GM06990 (cell line): ENCODE results near the gene OR6F1.
"Not testable (repeated sequence)": the region's sequence is repeated elsewhere in the genome, so short reads cannot be mapped to it uniquely, and the experiment has no call there.

Source experiments
- DNase-seq: peaks from one replicate; pipeline ENCODE4 v3.0.0-alpha.2; 2011; ENCODE audit not compliant: insufficient read length; ENCODE audit errors: extremely low read depth
- H3K27me3 ChIP-seq: replicated peaks from 2 replicates; pipeline ENCODE4 v1.6.0; 2011; ENCODE audit warnings: low read length; ENCODE audit not compliant: control insufficient read depth, insufficient read depth
- H3K36me3 ChIP-seq: 2 replicates; pipeline ENCODE4 v1.5.1; 2011; ENCODE audit warnings: low read length; ENCODE audit not compliant: control insufficient read depth, insufficient read depth
- H3K4me3 ChIP-seq: replicated peaks from 2 replicates; pipeline ENCODE4 v1.5.1; 2011; ENCODE audit warnings: low read depth, mild to moderate bottlenecking, control low read depth, low read length
- CTCF ChIP-seq: IDR thresholded peaks from 2 replicates; pipeline ENCODE4 v1.5.1; 2011; ENCODE audit warnings: low read length, control low read depth, mild to moderate bottlenecking, inconsistent platforms; ENCODE audit not compliant: insufficient read depth, poor library complexity, severe bottlenecking

Gene OR6F1

DNA sequence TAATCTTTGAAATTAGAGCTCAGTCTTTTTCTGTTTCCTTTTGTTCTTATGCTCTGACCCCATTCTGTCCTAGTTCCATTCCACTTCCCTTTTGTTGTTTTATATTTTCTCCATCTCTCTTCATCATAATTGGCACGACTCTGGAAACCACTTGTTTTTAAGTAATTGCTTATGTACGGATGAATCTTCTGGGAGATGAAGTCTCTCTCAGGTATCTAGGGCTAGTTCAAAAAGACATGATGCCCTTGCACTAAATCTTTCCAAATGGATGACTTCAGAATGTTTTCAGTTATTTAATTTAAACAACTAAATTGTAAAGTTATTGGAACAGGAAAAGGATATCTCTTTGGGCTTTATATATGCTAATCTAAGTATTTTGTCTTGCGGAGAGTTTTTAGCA lies at the start of gene OR6F1:
OR6F1 (minus strand) TSS at position 101 of the 400 bp plus-strand sequence. CDS start 3,891 bp downstream, outside the sequence.
- no peak for TF ChIP-seq CTCF
- no peaks in the 10 kb centered on the region for H3K27me3 ChIP-seq
- H3K4me3 ChIP-seq = no peak within 1 kb of the TSS
- DNase-seq = no peak
- H3K36me3 ChIP-seq = no peaks in the 10 kb centered on the region

- TF ChIP-seq CTCF = no peak
- Histone ChIP-seq H3K27me3 (no peaks in the 10 kb centered on the region), H3K36me3 (no peaks in the 10 kb centered on the region), H3K4me3 (no peak within 1 kb of the TSS)
- no peak for DNase-seq
Measured at GRCh38 chr1:247760456-247760855, 44.0 kb upstream of the OR6F1 start, which contains the start of gene OR1C1. OR1C1 (minus strand) TSS chr1:247760556; CDS start chr1:247758406, 2,150 bp downstream.

GRCh38 chr1:247754311-247754710 lies 37.9 kb upstream of the OR6F1 start:
- not testable (repeated sequence) for DNase-seq, H3K36me3 ChIP-seq, H3K4me3 ChIP-seq, H3K27me3 ChIP-seq

DNA sequence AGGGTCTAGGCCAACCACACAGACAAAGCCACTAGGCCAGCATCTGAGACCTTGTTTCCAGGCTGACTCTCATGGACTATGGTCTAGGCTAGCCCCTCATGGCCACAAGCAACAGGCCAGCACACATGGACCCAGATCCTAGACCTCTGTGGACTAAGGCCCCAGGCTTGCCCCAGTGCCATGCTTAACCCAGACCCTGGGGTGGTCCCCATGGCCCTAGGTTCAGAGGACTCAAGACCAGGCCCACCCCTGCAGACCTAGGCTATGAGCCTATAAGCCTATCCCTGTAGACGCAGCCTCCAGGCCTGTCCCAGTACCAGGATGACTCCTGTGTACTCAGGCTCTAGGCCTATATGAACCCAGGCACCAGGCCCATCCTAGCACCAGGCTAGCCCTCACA lies 33.4 kb upstream of the OR6F1 start:
- no peak for TF ChIP-seq CTCF
- no peak overlapping the region for H3K4me3 ChIP-seq
- no peaks in the 10 kb centered on the region for H3K27me3 ChIP-seq
- no peak for DNase-seq
- no peaks in the 10 kb centered on the region for H3K36me3 ChIP-seq

DNA sequence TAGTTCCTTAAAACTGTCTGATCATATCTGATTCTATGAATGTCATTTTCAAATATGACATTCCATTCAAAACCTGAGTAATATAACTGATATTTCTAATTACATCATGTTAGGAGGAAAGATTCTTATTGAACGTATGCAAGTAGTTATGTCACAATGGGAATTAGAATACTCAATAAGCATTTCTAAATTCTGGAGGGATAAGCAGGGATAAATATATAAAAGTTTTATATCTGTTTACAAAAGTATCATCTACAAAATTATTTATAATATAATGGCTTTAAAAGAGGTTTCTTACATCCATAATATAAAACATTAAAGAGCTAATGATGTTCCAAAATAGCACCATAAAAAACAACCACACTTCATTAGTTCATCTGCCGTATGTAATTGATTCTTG lies 31.6 kb upstream of the OR6F1 start, which contains the start of gene OR14A2:
OR14A2 (minus strand) TSS at position 101 of the 400 bp plus-strand sequence.
- H3K27me3 ChIP-seq = no peaks in the 10 kb centered on the region
- no peak for TF ChIP-seq CTCF
- H3K4me3 ChIP-seq = no peak within 1 kb of the TSS

DNA sequence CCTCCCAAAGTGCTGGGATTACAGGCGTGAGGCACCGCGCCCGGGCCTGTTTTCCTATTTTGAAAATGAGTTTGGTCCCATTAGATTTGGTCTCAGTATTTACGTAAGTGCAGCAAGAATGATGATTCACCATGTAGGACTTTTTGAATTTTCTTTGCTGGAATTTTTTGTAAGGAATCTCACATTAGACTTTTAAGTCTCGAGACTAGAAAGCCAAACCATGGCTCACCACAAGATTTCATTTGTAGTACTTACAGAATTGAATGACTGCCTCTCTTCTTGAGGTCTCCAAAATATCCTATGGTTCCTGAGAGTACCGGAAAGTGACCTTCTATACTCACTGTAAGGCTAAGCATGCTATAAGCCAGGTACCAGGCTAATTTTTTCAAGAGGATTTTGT lies 31.2 kb upstream of the OR6F1 start:
- no peak for TF ChIP-seq CTCF
- no peak for DNase-seq
- H3K27me3 ChIP-seq = no peaks in the 10 kb centered on the region
- no peak overlapping the region for H3K4me3 ChIP-seq
- H3K36me3 ChIP-seq = no peaks in the 10 kb centered on the region

More for the DNA sequence above, 31.6 kb upstream of the OR6F1 start, which contains the start of gene OR14A2:
- no peak for DNase-seq
- no peaks in the 10 kb centered on the region for H3K36me3 ChIP-seq
